HT1080 (cell line): ENCODE data around the gene PRLR. TPM values are rescaled to one million over a fixed set of nuclear protein-coding genes. Genes with fewer than 3 reads are reported as not detected.
"Not testable (repeated sequence)": the region's sequence is repeated elsewhere in the genome, so short reads cannot be mapped to it uniquely, and the experiment has no call there.

ENCODE experiments used
- DNase-seq: peaks from one replicate; pipeline ENCODE4 v3.0.0-alpha.2; 2015; ENCODE audit warnings: low read depth
- total RNA-seq: library from RNA; depleted of rRNA; stranded (reverse); fragments of >200 nt; shearing (Covaris generic); gene quantifications from 2 replicates; pipeline ENCODE4 v1.2.3, GENCODE V29; 2014

Gene PRLR
- total RNA-seq, 1 experiment from 2014 or later = 0.34 TPM

- DNase-seq = peak; percentile 45
These were observed 97.1 kb downstream of the PRLR start for GRCh38 chr5:35133186-35133585.

GRCh38 chr5:35131723-35132122 is 98.6 kb downstream of the PRLR start:
- peak; percentile 65 for DNase-seq

- peak; percentile 92 for DNase-seq
These were observed 100.3 kb downstream of the PRLR start for GRCh38 chr5:35129921-35130485.

- DNase-seq = peak; percentile 91
These were observed 101.0 kb downstream of the PRLR start for GRCh38 chr5:35129276-35129675.

GRCh38 chr5:35127006-35127405 is 103.3 kb downstream of the PRLR start:
- no peak for DNase-seq

- no peak for DNase-seq
These were observed 104.5 kb downstream of the PRLR start for GRCh38 chr5:35125746-35126145.

GRCh38 chr5:35124932-35125331 is 105.4 kb downstream of the PRLR start:
- DNase-seq = no peak

GRCh38 chr5:35122819-35123218 is 107.5 kb downstream of the PRLR start:
- no peak for DNase-seq

- DNase-seq = no peak
These were observed 109.6 kb downstream of the PRLR start for GRCh38 chr5:35120715-35121114.

- DNase-seq = peak; percentile 69
These were observed 112.3 kb downstream of the PRLR start for GRCh38 chr5:35117967-35118366.

- DNase-seq = no peak
These were observed 114.4 kb downstream of the PRLR start for GRCh38 chr5:35115920-35116319.

- no peak for DNase-seq
These were observed 115.6 kb downstream of the PRLR start for GRCh38 chr5:35114698-35115097.

GRCh38 chr5:35112300-35112699 is 118.0 kb downstream of the PRLR start:
- DNase-seq = no peak

GRCh38 chr5:35104550-35104949 is 125.7 kb downstream of the PRLR start:
- not testable (repeated sequence) for DNase-seq

GRCh38 chr5:35103637-35104299 is 126.5 kb downstream of the PRLR start:
- no peak for DNase-seq

GRCh38 chr5:35101720-35102119 is 128.6 kb downstream of the PRLR start:
- DNase-seq = not testable (repeated sequence)

- DNase-seq = no peak
These were observed 129.3 kb downstream of the PRLR start for GRCh38 chr5:35101016-35101415.

GRCh38 chr5:35098214-35098613 is 132.1 kb downstream of the PRLR start:
- no peak for DNase-seq

- DNase-seq = no peak
These were observed 133.4 kb downstream of the PRLR start for GRCh38 chr5:35096932-35097331.

- DNase-seq = no peak
These were observed 134.1 kb downstream of the PRLR start for GRCh38 chr5:35096216-35096615.

- no peak for DNase-seq
These were observed 134.9 kb downstream of the PRLR start for GRCh38 chr5:35095366-35095765.

GRCh38 chr5:35094948-35095347 is 135.3 kb downstream of the PRLR start:
- DNase-seq = no peak

- no peak for DNase-seq
These were observed 137.6 kb downstream of the PRLR start for GRCh38 chr5:35092703-35093102.
